GM10847 (cell line): Measurements from ENCODE around the gene ORM2.
"Not testable (repeated sequence)": the region's sequence is repeated elsewhere in the genome, so short reads cannot be mapped to it uniquely, and the experiment has no call there.

Source experiments
- POLR2A ChIP-seq: IDR thresholded peaks from 2 replicates; pipeline ENCODE4 v1.6.1; 2011; ENCODE audit not compliant: insufficient read length; ENCODE audit errors: extremely low read depth

ORM2 gene

GRCh38 chr9:114317665-114318357, 11.9 kb upstream of the ORM2 start:
- TF ChIP-seq POLR2A, result no peak

- TF ChIP-seq POLR2A, result no peak
Measured at GRCh38 chr9:114318416-114318815, 11.3 kb upstream of the ORM2 start.

- TF ChIP-seq POLR2A, result no peak
Measured at GRCh38 chr9:114319147-114319546, 10.5 kb upstream of the ORM2 start.

- no peak for TF ChIP-seq POLR2A
Measured at GRCh38 chr9:114321759-114322158, 7.9 kb upstream of the ORM2 start.

DNA sequence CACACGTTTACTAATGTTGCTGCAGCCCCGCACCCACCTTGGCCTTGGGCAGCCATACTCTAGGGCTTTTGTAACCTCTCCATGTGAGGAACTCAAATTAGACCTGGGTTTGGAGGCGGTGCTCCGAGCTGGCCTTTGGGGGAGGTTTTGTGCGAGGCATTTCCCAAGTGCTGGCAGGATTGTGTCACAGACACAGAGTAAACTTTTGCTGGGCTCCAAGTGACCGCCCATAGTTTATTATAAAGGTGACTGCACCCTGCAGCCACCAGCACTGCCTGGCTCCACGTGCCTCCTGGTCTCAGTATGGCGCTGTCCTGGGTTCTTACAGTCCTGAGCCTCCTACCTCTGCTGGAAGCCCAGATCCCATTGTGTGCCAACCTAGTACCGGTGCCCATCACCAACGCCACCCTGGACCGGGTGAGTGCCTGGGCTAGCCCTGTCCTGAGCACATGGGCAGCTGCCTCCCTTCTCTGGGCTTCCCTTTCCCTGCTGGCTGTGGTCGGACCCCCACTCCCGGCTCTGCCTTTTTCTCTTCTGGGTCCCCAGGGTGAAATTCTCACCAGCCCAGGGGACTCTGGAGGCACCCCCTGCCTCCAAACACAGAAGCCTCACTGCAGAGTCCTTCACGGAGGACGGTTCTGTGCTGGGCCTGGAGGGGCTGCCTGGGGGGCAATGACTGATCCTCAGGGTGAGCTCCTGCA, 6.7 kb upstream of the ORM2 start, which contains the start of gene ORM1:
ORM1 (plus strand) TSS at position 268 of the 701 bp plus-strand sequence; CDS start at position 304, 36 bp downstream.
- TF ChIP-seq POLR2A, result not testable (repeated sequence)

DNA sequence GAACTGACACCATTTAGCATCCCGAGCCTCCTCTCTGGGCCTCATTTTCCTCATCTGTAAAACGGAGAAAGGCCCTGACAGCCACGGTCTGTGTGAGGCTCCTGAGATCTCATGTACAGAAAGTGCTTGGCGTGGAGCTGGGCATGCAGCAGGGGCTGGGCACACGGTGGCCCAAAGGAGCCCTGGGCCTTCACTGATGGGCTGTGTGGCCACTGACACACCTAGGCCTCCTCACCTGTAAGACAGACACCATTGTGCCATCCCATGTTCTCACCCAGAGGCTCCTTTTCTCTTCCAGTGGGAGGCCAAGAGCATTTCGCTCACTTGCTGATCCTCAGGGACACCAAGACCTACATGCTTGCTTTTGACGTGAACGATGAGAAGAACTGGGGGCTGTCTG, 5.2 kb upstream of the ORM2 start:
- no peak for TF ChIP-seq POLR2A

DNA sequence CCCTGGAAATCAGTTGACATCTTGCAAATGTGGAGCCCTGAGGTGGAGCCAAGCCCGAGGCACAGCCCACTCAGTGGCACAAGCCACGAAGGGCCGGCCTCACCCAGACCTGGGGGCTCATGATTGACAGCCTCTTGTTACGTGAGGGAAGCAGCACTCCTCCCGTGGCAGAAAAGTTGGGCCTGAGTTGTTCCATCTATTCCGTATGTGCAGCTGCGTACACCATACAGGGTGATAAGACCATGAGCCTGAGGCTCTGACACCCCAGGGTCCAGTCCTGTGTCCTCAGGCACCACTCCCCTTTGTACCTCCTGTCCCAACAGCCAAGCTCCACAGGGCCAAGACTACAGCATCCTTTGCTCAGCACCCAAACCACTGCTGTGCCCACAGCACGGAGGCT, 1.9 kb upstream of the ORM2 start:
- no peak for TF ChIP-seq POLR2A

- no peak for TF ChIP-seq POLR2A
Measured at GRCh38 chr9:114330636-114331035, 967 bp downstream of the ORM2 start.

- TF ChIP-seq POLR2A, result no peak
Measured at GRCh38 chr9:114334490-114334889, 4.8 kb downstream of the ORM2 start.

DNA sequence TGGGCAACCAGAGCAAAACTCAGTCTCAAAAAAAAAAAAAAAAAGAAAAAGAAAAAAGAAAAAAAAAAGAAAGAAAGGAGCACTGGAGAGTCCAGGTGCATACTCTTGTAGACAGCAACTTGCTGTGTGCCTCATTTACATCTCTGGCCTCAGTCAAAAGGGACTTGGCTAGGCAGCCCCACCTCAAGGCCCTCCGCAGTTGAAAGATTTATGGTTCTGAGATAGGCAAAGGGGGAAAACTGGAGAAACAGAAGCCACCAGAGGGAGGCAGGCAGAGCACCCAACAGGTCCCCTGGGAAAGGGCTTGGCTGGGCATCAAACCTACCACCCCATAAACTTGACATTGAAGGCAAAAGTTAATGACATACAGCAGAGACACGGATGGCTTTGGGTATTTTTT, 6.1 kb downstream of the ORM2 start:
- no peak for TF ChIP-seq POLR2A

DNA sequence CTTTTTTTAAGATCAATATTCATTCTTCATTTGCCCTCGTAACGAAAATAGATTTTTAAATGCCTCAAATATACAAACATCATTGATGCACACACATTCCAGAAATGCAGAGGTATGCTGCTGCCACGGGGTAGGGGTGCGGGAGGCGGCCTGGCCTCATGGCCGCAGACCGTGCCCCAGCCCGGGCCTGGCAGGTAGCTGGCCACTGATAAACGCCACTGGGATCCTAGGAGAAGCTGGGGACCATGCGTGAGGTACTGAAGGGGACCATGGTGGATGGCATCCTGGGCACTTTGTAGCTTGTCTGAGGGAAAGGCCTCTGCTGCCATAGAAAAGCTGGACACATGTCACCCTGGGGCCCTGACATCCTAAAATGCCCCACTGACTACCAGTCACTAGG, 6.5 kb downstream of the ORM2 start:
- no peak for TF ChIP-seq POLR2A

DNA sequence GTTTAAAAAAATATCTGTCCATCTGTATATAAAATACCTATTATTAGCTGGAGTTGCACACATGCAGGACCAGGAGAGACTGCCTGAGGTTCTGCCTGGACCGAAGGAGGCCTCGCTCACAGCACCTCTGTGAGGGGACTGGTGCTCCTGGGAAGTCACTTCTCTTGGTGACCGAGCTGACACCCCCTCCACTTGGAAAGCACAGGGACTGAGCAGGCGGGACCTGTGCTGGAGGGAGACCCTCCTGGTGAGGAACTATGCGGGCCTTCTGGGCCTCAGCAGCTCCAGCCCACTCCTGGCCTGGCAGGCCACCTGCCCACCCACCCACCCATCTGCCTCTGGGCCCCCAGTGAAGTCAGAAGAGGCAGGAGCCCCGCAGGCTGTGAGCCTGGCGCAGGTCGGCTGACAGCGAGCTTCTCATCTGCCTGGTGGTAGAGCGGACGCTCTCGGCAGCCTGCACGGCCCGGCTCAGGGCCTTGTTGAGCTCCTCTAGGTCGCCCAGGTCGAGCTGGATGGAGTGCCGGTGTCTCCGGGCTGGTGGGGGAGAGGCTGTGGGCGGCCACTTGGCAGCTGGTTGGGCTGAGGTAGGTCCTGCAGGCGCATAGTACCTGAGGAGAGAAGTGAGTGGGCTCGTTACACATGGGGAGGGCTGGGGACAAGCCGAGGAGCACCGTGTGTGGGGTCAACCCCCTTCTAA, 7.2 kb downstream of the ORM2 start:
- no peak for TF ChIP-seq POLR2A

DNA sequence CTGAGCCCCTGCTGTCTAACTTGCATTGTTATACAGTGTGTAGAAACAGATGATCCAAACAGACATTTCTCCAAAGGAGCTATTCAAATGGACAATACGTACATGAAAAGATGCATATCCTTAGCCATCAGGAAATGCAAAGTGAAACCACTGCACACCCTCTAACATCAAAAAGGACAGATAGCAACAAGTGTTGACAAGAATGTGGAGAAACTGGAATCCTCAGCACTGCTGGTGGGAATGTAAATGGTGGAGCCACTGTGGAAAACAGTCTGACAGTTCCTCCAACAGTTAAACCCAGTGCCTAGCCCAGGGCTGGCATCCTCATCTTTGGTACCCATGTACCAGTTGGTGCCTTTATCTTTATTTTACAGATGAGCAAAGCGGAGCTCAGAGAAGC, 8.5 kb downstream of the ORM2 start:
- TF ChIP-seq POLR2A, result no peak

DNA sequence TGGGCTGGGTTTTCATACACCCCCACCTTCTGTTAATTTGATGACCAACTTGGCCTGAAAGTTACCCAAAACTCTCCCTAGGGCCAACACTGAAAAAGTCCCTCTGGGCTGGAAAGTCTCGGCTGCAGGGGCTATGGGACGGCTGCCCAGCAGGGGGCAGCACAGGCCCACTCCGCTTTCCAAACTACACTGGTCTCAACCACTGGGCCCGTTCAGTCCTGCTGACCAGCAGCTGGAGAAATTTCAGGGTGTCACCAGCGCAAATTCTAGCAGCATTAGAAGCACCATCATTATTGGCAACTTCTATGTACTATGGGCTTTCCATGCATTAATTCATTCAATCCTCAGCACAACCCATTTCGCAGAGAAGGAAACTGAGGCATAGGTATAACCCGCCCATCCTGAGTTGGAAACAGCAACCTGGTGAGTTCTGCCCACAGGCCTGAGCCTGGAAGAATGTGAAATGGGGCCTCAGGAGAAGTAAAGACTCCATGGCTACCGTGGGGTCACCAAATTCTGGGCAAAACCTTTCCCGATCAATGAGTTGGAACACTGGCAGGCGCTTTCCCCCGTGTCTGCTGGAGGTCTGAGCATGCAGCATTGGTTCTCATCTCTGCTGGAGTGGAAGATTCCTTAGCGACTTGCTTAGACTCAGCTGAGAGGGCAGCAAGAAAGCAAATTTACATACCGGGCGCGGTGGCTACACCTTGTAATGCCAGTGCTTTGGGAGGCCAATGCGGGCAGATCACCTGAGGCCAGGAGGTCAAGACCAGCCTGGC, 9.7 kb downstream of the ORM2 start:
- TF ChIP-seq POLR2A, result no peak

GRCh38 chr9:114341152-114341830, 11.6 kb downstream of the ORM2 start:
- no peak for TF ChIP-seq POLR2A
